Renal cortex interstitium (tissue), 11 donors: ENCODE measurements around the gene GTF2H1. TPM values are rescaled to one million over a fixed set of nuclear protein-coding genes. Genes with fewer than 3 reads are reported as not detected.
"Not testable (repeated sequence)": the region's sequence is repeated elsewhere in the genome, so short reads cannot be mapped to it uniquely, and the experiment has no call there.

Experiments
- DNase-seq, 11 donors: peaks; one replicate each; pipeline ENCODE4 v3.0.0-alpha.2; 2013; ENCODE audit warnings: low read depth in 9 of 11, low spot score in 4 of 11; ENCODE audit errors: extremely low read depth in 1 of 11
- polyA plus RNA-seq, 3 donors: library from polyadenylated mRNA; unstranded; fragments of 120-200 nt; gene quantifications; one replicate each; pipeline ENCODE4 v1.2.1, GENCODE V29; 2013; ENCODE audit not compliant: insufficient read length in 3 of 3

The GTF2H1 gene
- polyA plus RNA-seq, 3 donors: 49.3 to 61.0 (median 60.9) TPM

GRCh38 chr11:18312663-18313420 lies 9.5 kb upstream of the GTF2H1 start:
- DNase-seq: no peak

DNA sequence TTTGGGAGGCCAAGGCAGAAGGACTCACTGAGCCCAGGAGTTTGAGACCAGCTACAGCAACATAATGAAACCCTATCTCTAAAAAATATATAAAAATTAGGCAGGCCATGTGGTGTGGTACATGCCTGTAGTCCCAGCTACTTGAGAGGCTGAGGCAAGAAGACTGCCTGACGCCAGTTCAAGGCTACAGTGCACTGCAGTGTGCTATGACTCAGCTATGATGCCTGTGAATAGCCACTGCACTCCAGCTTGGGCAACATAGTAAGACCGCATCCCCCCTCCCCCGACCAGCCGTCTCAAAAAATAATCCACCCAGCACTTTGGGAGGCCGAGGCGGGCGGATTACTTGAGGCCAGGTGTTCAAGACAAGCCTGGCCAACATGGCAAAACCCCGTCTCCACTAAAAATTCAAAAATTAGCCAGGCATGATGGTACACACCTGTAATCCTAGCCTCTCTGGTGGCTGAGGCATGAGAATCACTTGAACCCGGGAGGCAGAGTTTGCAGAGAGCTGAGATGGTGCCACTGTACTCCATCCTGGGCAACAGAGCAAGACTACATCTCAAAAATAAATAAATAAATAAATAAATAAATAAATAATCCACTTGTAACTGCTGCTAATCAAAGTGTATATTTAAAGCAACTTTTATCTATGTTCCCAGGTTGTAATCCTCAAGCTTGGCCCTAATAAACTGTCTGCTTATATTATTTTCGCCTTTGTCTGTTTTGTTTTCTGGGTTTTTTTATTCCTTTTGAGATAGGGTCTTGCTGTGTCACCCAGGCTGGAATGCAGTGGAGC lies 8.2 kb upstream of the GTF2H1 start:
- no peak for DNase-seq

GRCh38 chr11:18314784-18315523 lies 7.4 kb upstream of the GTF2H1 start:
- DNase-seq: no peak

- no peak for DNase-seq
These were observed 6.5 kb upstream of the GTF2H1 start for GRCh38 chr11:18315893-18316292.

GRCh38 chr11:18317551-18317950 lies 4.8 kb upstream of the GTF2H1 start:
- no peak for DNase-seq

- no peak for DNase-seq
These were observed 2.5 kb upstream of the GTF2H1 start for GRCh38 chr11:18319914-18320313.

GRCh38 chr11:18320617-18321016 lies 1.8 kb upstream of the GTF2H1 start:
- no peak for DNase-seq

DNA sequence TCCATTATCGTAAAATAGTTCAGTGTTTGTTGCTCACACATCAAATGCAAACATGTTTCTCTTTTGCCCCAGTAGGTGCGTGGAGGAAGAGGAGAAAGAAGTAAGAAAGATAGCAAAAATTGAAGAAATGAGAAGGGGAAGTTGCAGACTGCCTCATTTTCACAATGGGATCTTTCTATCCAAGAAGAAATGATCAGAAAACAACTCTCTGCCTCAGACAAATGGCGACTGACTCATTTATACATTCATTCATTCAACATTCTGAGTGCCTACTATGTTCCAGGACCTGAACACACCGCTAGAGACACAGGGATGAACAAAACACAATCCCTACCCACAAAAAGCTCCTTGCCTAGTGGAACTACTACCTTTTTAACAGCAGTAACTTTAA lies 794 bp upstream of the GTF2H1 start:
- DNase-seq: peak in 1 of 11 donors; percentile 3

- peak in 1 of 11 donors; percentile 5 for DNase-seq
These were observed 627 bp downstream of the GTF2H1 start for GRCh38 chr11:18322818-18323570.

GRCh38 chr11:18323881-18324280 lies 1.5 kb downstream of the GTF2H1 start:
- DNase-seq: not testable (repeated sequence)

DNA sequence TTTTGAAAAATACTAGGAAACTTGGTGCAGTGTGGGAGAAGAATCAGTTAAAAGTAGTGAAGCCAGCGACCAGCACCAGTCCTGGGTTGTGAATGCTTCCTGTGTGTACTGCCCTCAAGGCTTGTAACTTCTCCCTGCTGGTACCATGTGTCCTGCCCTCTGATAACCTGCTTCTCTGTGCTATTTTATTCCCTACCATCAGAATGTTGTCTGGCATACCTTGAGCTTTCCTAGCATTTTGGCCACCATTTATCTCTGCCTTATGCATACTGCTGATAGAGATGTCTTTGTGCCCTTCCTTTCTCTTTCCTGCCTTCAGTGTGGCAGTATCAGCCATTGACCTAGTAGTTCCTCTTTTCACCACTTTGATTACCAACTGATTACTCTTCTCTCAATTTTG lies 2.0 kb downstream of the GTF2H1 start:
- no peak for DNase-seq

- DNase-seq: no peak
These were observed 7.0 kb downstream of the GTF2H1 start for GRCh38 chr11:18329196-18329870.

- no peak for DNase-seq
These were observed 8.6 kb downstream of the GTF2H1 start for GRCh38 chr11:18330921-18331320.

DNA sequence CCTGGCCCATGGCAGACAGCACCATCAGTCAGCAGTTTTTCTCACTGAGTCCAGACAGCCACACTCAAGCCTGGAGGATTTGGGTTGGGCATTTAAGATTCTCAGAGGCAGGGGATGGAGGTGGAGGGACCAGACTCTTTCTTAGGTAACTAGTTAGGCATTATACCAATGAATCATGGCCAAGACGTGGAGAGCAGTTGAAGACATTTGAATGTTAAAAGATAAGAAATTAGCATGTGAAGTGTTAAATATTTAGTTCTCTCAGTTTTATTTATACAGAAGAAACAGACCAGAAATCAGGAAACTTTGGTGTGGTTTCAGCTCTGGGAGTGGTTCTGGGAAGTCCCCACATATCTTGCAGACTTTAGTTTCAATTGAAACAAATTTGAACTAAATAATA lies 9.9 kb downstream of the GTF2H1 start:
- DNase-seq: no peak

DNA sequence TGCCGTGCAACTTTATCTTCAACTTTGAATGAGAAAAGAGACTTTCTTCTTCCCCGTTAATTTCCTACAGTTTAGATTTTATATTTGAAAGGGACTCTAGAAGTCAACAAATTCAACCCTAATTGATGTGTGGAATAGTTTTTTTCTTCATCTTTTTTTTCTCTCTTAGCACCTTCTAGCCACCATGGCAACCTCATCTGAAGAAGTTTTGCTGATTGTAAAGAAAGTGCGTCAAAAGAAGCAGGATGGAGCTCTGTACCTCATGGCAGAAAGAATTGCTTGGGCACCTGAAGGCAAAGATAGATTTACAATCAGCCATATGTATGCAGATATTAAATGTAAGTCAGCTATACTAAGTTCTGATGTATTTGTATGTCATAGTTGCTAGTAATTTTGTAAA lies 10.5 kb downstream of the GTF2H1 start:
- DNase-seq: no peak

- no peak for DNase-seq
These were observed 25.2 kb downstream of the GTF2H1 start for GRCh38 chr11:18347471-18348125.

DNA sequence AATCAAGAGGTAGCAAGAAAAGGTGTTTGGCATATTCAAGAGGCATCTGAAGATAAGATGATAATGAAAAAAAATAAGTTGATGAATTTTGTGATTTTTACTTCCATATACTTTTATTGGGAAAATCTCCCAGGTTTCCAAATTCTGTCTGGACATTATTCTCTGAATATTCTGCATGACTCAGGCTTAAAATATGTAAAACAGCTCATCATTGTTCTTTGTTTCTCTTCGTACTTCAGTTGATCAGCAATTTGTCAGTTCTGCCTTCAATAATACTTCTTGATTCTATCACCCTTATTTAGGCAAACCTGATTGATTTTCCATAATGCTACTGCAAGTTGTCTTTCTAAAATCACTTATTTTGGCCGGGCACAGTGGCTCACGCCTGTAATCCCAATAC lies 30.2 kb downstream of the GTF2H1 start:
- no peak for DNase-seq

GRCh38 chr11:18358646-18359045 lies 36.3 kb downstream of the GTF2H1 start:
- DNase-seq: no peak
